ENCODE results near the gene CD109.
A peak's percentile ranks its signal among the peaks of the same experiment; 100 is the strongest.

The CD109 gene

GRCh38 chr6:73702444-73702843, 6.4 kb downstream of the CD109 start:
- no peak for DNase-seq (ENCODE audit: low read depth)
- no peak overlapping the region for H3K4me3 ChIP-seq (ENCODE audit: low read depth, low read length)
- TF ChIP-seq CTCF (IDR thresholded peaks at IDR 0.05; ENCODE audit: insufficient read depth, low read depth, low read length, missing control alignments) = no peak

- no peak for DNase-seq (ENCODE audit: low read depth)
- H3K4me3 ChIP-seq (ENCODE audit: low read depth, low read length) = no peak overlapping the region
- no peak for TF ChIP-seq CTCF (IDR thresholded peaks at IDR 0.05; ENCODE audit: insufficient read depth, low read depth, low read length, missing control alignments)
These were observed 7.5 kb downstream of the CD109 start for GRCh38 chr6:73703466-73703865.

- TF ChIP-seq CTCF (IDR thresholded peaks at IDR 0.05; ENCODE audit: insufficient read depth, low read depth, low read length, missing control alignments) = no peak
- DNase-seq (ENCODE audit: low read depth) = peak; percentile 53
- no peak overlapping the region for H3K4me3 ChIP-seq (ENCODE audit: low read depth, low read length)
These were observed 8.3 kb downstream of the CD109 start for GRCh38 chr6:73704260-73704659.

GRCh38 chr6:73704798-73705197, 8.8 kb downstream of the CD109 start:
- no peak for TF ChIP-seq CTCF (IDR thresholded peaks at IDR 0.05; ENCODE audit: insufficient read depth, low read depth, low read length, missing control alignments)
- no peak overlapping the region for H3K4me3 ChIP-seq (ENCODE audit: low read depth, low read length)
- no peak for DNase-seq (ENCODE audit: low read depth)

GRCh38 chr6:73706971-73707370, 11.0 kb downstream of the CD109 start:
- TF ChIP-seq CTCF (IDR thresholded peaks at IDR 0.05; ENCODE audit: insufficient read depth, low read depth, low read length, missing control alignments) = no peak
- no peak for DNase-seq (ENCODE audit: low read depth)
- no peak overlapping the region for H3K4me3 ChIP-seq (ENCODE audit: low read depth, low read length)

GRCh38 chr6:73710470-73710869, 14.5 kb downstream of the CD109 start:
- DNase-seq (ENCODE audit: low read depth) = peak; percentile 36
- no peak for TF ChIP-seq CTCF (IDR thresholded peaks at IDR 0.05; ENCODE audit: insufficient read depth, low read depth, low read length, missing control alignments)
- H3K4me3 ChIP-seq (ENCODE audit: low read depth, low read length) = no peak overlapping the region

- DNase-seq (ENCODE audit: low read depth) = no peak
- H3K4me3 ChIP-seq (ENCODE audit: low read depth, low read length) = no peak overlapping the region
- no peak for TF ChIP-seq CTCF (IDR thresholded peaks at IDR 0.05; ENCODE audit: insufficient read depth, low read depth, low read length, missing control alignments)
These were observed 14.9 kb downstream of the CD109 start for GRCh38 chr6:73710948-73711347.

Data from GM12865 (cell line).